ENCODE data around the gene GNPDA2.

GNPDA2 gene

GRCh38 chr4:44700427-44700826 lies 25.9 kb downstream of the GNPDA2 start:
- Histone ChIP-seq H3K4me3 (ENCODE audit: low read depth in 1 of 5, low read length in 5 of 5) (no peak overlapping the region), H3K9ac (ENCODE audit: low read length in 5 of 5) (no peak overlapping the region), H3K9me3 (ENCODE audit: control insufficient read depth in 5 of 5, low read length in 5 of 5) (no peaks in the 10 kb centered on the region), H3K4me1 (ENCODE audit: control insufficient read depth in 5 of 5, insufficient read depth in 5 of 5, low read length in 5 of 5) (no peaks in the 10 kb centered on the region), H3K27me3 (ENCODE audit: control insufficient read depth in 5 of 5, insufficient read depth in 4 of 5, low read length in 5 of 5) (no peaks in the 10 kb centered on the region), H3K36me3 (ENCODE audit: control insufficient read depth in 5 of 5, insufficient read depth in 5 of 5, low read length in 5 of 5) (peaks cover 41 to 83% (median 52%) of the 10 kb centered on the region in 5 donors), H3K27ac (ENCODE audit: low read depth, low read length) (no peak overlapping the region)

- Histone ChIP-seq H3K27me3 (ENCODE audit: control insufficient read depth in 5 of 5, insufficient read depth in 4 of 5, low read length in 5 of 5) (no peaks in the 10 kb centered on the region), H3K27ac (ENCODE audit: low read depth, low read length) (no peak overlapping the region), H3K9ac (ENCODE audit: low read length in 5 of 5) (no peak overlapping the region), H3K4me1 (ENCODE audit: control insufficient read depth in 5 of 5, insufficient read depth in 5 of 5, low read length in 5 of 5) (peaks cover 0 to 7% (median 6%) of the 10 kb centered on the region in 5 donors), H3K4me3 (ENCODE audit: low read depth in 1 of 5, low read length in 5 of 5) (no peak overlapping the region), H3K36me3 (ENCODE audit: control insufficient read depth in 5 of 5, insufficient read depth in 5 of 5, low read length in 5 of 5) (peaks cover 32 to 77% (median 66%) of the 10 kb centered on the region in 5 donors), H3K9me3 (ENCODE audit: control insufficient read depth in 5 of 5, low read length in 5 of 5) (no peaks in the 10 kb centered on the region)
Measured at GRCh38 chr4:44684648-44685047, 41.7 kb downstream of the GNPDA2 start.

DNA sequence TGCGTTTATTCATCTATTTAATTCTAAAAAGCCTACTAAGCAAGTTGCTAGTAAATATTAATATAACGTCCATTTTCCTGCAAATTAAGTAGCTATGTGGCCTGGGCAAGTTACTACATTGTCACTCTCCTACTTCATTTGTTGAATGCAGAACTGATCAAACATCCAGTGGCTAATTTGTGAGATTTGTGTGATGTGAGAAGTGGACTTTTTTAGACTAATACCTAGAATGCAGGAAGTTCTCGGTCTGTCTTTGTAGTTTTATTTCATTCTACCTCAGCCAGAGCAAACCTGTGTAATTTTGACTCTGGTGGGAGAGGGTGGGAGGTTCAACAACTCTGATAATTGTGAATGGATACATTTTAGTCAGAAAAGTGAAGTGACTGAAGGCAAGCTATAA lies 47.3 kb downstream of the GNPDA2 start:
- H3K27ac ChIP-seq (ENCODE audit: low read depth, low read length) = peak overlapping the region; percentile 92
- peak overlapping the region; percentile 94 to 100 (median 98) for H3K4me3 ChIP-seq (ENCODE audit: low read depth in 1 of 5, low read length in 5 of 5)
- H3K27me3 ChIP-seq (ENCODE audit: control insufficient read depth in 5 of 5, insufficient read depth in 4 of 5, low read length in 5 of 5) = no peaks in the 10 kb centered on the region

DNA sequence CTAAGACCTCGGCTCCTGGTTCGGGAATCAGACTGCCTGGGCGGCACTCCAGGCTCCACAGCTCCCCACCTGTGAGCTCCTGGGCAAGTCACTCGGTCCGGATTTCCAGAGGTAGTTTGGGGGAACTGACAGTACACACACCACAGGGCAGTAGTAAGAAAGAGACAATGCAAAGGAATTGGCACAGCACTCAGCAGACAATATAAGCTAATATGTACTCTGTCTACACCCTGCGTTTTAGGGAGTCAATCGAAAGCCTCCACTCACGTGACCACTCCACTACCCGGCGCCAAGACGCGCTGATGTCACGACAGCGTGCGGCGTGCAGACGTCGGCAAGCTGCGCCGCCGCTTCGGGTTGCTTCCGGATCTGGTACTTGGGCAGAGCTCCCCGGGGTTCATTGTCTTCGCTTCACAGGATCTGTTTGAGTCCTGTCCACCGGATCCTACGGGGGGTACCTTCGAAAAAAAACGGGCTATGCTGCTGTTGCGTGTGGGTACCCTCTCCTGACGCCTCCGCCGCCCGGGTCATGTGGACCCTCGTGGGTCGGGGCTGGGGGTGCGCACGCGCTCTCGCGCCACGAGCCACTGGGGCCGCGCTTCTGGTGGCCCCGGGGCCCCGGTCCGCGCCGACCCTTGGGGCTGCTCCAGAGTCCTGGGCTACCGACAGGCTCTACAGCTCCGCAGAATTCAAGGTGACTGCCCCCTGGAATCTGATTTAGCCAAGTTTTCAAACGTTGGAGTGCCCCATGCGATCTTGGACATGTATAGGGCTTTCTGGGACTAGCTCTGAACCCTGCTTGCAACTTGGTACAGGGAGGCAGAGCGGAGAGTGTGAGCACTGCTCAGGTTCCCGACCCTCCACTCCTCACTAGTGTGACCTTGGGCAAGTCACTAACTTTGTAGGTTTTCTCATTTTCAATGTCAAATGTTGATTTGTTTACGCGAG lies 48.0 kb downstream of the GNPDA2 start, which contains the start of gene GUF1:
Gene GUF1, plus strand, starts transcription at position 327 of the 948 bp plus-strand sequence. Its CDS starts 203 bp downstream, at position 530.
- H3K4me3 ChIP-seq (ENCODE audit: low read depth in 1 of 5, low read length in 5 of 5) = peak within 1 kb of the TSS; percentile 94 to 100 (median 98)
- no peaks in the 10 kb centered on the region for H3K27me3 ChIP-seq (ENCODE audit: control insufficient read depth in 5 of 5, insufficient read depth in 4 of 5, low read length in 5 of 5)
- peaks cover 4 to 18% (median 13%) of the 10 kb centered on the region in 5 donors for H3K36me3 ChIP-seq (ENCODE audit: control insufficient read depth in 5 of 5, insufficient read depth in 5 of 5, low read length in 5 of 5)
- peaks cover 2 to 25% (median 24%) of the 10 kb centered on the region in 5 donors for H3K4me1 ChIP-seq (ENCODE audit: control insufficient read depth in 5 of 5, insufficient read depth in 5 of 5, low read length in 5 of 5)
- H3K9me3 ChIP-seq (ENCODE audit: control insufficient read depth in 5 of 5, low read length in 5 of 5) = no peaks in the 10 kb centered on the region
- peak within 1 kb of the TSS; percentile 92 for H3K27ac ChIP-seq (ENCODE audit: low read depth, low read length)
- H3K9ac ChIP-seq (ENCODE audit: low read length in 5 of 5) = peak within 1 kb of the TSS; percentile 85 to 99 (median 94)

More for the DNA sequence above, 47.3 kb downstream of the GNPDA2 start:
- Histone ChIP-seq H3K36me3 (ENCODE audit: control insufficient read depth in 5 of 5, insufficient read depth in 5 of 5, low read length in 5 of 5) (peaks cover 5 to 24% (median 16%) of the 10 kb centered on the region in 5 donors), H3K9me3 (ENCODE audit: control insufficient read depth in 5 of 5, low read length in 5 of 5) (no peaks in the 10 kb centered on the region), H3K4me1 (ENCODE audit: control insufficient read depth in 5 of 5, insufficient read depth in 5 of 5, low read length in 5 of 5) (peaks cover 2 to 25% (median 24%) of the 10 kb centered on the region in 5 donors), H3K9ac (ENCODE audit: low read length in 5 of 5) (peak overlapping the region; percentile 85 to 99 (median 94))

DNA sequence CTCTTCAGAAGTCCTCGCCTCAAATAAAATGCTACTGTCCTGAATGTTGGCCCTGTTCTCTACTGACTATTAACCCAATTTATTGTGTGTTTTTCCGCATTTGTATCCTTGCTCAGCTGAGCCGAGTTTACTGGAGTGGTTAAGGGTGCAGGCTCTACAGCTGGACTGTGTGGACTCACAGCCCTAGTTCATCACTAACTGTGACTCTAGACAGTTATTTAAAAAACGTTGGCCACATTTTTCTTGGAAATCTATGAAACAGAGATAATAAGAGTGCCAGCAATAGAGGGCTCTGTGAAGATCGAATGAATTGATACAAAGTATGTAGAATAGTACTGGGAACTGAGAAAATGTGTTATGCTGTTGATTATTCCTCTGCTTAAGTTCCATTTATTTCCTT lies 51.0 kb downstream of the GNPDA2 start:
- Histone ChIP-seq H3K36me3 (ENCODE audit: control insufficient read depth in 5 of 5, insufficient read depth in 5 of 5, low read length in 5 of 5) (no peaks in the 10 kb centered on the region), H3K27ac (ENCODE audit: low read depth, low read length) (no peak overlapping the region), H3K9me3 (ENCODE audit: control insufficient read depth in 5 of 5, low read length in 5 of 5) (no peaks in the 10 kb centered on the region), H3K4me1 (ENCODE audit: control insufficient read depth in 5 of 5, insufficient read depth in 5 of 5, low read length in 5 of 5) (peaks cover 2 to 25% (median 24%) of the 10 kb centered on the region in 5 donors), H3K4me3 (ENCODE audit: low read depth in 1 of 5, low read length in 5 of 5) (no peak overlapping the region), H3K27me3 (ENCODE audit: control insufficient read depth in 5 of 5, insufficient read depth in 4 of 5, low read length in 5 of 5) (no peaks in the 10 kb centered on the region), H3K9ac (ENCODE audit: low read length in 5 of 5) (no peak overlapping the region)

GRCh38 chr4:44674471-44674870 lies 51.9 kb downstream of the GNPDA2 start:
- H3K4me3 ChIP-seq (ENCODE audit: low read depth in 1 of 5, low read length in 5 of 5) = no peak overlapping the region
- no peak overlapping the region for H3K9ac ChIP-seq (ENCODE audit: low read length in 5 of 5)
- peaks cover 2 to 17% (median 15%) of the 10 kb centered on the region in 5 donors for H3K4me1 ChIP-seq (ENCODE audit: control insufficient read depth in 5 of 5, insufficient read depth in 5 of 5, low read length in 5 of 5)
- H3K27ac ChIP-seq (ENCODE audit: low read depth, low read length) = no peak overlapping the region
- H3K9me3 ChIP-seq (ENCODE audit: control insufficient read depth in 5 of 5, low read length in 5 of 5) = no peaks in the 10 kb centered on the region
- H3K36me3 ChIP-seq (ENCODE audit: control insufficient read depth in 5 of 5, insufficient read depth in 5 of 5, low read length in 5 of 5) = no peaks in the 10 kb centered on the region
- no peaks in the 10 kb centered on the region for H3K27me3 ChIP-seq (ENCODE audit: control insufficient read depth in 5 of 5, insufficient read depth in 4 of 5, low read length in 5 of 5)

DNA sequence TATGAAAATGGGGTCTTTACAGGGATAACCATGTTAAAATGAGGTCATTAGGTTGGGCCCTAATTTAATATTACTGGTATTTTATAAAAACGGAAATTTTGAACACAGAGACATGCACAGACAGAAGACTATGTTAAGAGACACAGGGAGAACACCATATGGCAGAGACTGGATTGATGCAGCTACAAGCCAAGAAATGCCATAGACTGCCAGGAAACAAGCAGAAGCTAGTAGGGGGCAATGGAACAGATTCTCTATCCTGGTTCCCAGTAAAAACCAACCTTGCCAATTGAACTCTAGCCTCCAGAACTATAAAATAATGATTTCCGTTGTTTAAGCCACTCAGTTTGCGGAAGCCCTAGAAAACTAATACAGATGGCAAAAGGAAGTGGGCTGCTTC lies 54.7 kb downstream of the GNPDA2 start:
- no peak overlapping the region for H3K4me3 ChIP-seq (ENCODE audit: low read depth in 1 of 5, low read length in 5 of 5)
- H3K36me3 ChIP-seq (ENCODE audit: control insufficient read depth in 5 of 5, insufficient read depth in 5 of 5, low read length in 5 of 5) = no peaks in the 10 kb centered on the region
- H3K4me1 ChIP-seq (ENCODE audit: control insufficient read depth in 5 of 5, insufficient read depth in 5 of 5, low read length in 5 of 5) = no peaks in the 10 kb centered on the region
- no peaks in the 10 kb centered on the region for H3K9me3 ChIP-seq (ENCODE audit: control insufficient read depth in 5 of 5, low read length in 5 of 5)
- no peak overlapping the region for H3K27ac ChIP-seq (ENCODE audit: low read depth, low read length)
- no peaks in the 10 kb centered on the region for H3K27me3 ChIP-seq (ENCODE audit: control insufficient read depth in 5 of 5, insufficient read depth in 4 of 5, low read length in 5 of 5)
- H3K9ac ChIP-seq (ENCODE audit: low read length in 5 of 5) = no peak overlapping the region

DNA sequence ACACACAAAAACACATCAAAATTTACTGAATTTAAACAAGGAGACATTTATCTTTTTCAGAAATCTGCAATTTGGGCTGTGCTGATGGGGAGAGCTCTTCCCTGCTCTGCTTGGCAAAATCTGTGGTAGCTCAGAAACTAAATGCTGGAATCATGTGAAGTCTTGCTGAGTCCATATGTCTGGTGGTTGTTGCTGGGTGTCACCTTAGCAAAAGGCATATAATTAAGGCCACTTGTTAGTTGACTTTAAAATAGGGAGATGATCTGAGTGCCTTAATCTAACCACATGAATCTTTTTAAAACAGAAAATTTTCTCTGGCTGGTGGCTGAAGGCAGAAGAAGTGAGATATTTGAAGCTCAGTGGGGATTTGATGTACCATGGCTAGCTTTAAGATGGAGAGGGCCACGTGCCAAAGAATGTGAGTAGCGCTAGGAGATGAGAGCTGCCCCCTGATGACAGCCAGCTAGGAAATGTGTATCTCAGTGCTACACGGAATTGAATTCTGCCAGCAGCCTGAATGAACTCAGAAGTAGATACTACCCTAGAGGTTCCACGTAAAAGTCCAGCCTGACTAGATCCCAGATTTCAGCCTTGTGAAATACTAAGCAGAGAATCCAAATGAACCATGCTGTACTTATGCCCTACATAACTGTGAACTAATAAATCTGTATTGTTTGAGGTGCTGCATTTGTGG lies 55.7 kb downstream of the GNPDA2 start:
- Histone ChIP-seq H3K9ac (ENCODE audit: low read length in 5 of 5) (no peak overlapping the region), H3K9me3 (ENCODE audit: control insufficient read depth in 5 of 5, low read length in 5 of 5) (no peaks in the 10 kb centered on the region), H3K27me3 (ENCODE audit: control insufficient read depth in 5 of 5, insufficient read depth in 4 of 5, low read length in 5 of 5) (no peaks in the 10 kb centered on the region), H3K36me3 (ENCODE audit: control insufficient read depth in 5 of 5, insufficient read depth in 5 of 5, low read length in 5 of 5) (no peaks in the 10 kb centered on the region), H3K4me3 (ENCODE audit: low read depth in 1 of 5, low read length in 5 of 5) (no peak overlapping the region), H3K4me1 (ENCODE audit: control insufficient read depth in 5 of 5, insufficient read depth in 5 of 5, low read length in 5 of 5) (no peaks in the 10 kb centered on the region), H3K27ac (ENCODE audit: low read depth, low read length) (no peak overlapping the region)

DNA sequence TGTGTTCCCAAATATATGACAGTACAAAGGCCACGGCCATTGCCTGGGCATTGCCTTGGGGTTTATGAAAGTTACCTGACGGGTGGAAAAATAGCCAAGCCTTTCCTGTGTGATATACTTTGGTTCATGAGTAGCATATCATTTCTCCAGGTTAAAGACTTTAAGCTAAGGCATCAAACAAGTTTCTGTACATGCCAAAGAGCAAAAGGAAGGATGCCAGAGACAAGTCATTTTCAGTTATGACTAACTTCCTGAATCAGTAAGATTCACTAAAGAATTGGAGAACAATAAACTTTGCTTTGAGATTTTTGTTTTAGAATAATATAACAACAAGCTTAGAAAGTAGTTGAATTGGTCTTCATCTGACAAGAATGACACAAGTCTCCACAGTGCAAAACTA lies 57.8 kb downstream of the GNPDA2 start:
- Histone ChIP-seq H3K27me3 (ENCODE audit: control insufficient read depth in 5 of 5, insufficient read depth in 4 of 5, low read length in 5 of 5) (no peaks in the 10 kb centered on the region), H3K9ac (ENCODE audit: low read length in 5 of 5) (no peak overlapping the region), H3K36me3 (ENCODE audit: control insufficient read depth in 5 of 5, insufficient read depth in 5 of 5, low read length in 5 of 5) (no peaks in the 10 kb centered on the region), H3K4me3 (ENCODE audit: low read depth in 1 of 5, low read length in 5 of 5) (no peak overlapping the region), H3K27ac (ENCODE audit: low read depth, low read length) (no peak overlapping the region), H3K4me1 (ENCODE audit: control insufficient read depth in 5 of 5, insufficient read depth in 5 of 5, low read length in 5 of 5) (no peaks in the 10 kb centered on the region), H3K9me3 (ENCODE audit: control insufficient read depth in 5 of 5, low read length in 5 of 5) (no peaks in the 10 kb centered on the region)
